ENCODE measurements around the gene CORIN.

DNA sequence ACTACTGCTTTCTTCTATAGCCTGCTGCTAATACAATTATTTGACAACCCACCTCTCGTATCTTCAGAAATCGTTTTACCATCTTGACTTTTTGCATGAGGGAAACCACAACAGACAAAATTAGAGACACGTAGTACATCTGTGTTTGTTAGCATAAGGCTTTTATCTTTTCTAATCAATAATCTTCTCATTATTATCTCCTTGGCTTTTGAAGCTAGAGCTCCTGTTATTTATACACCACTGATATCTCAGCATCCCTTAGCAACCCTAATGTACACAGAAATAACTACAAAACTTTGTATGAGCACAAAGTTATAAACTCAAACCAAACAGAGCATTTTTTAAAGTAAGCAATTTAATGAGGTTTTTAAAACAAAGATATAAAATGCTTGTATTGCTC, 39.7 kb downstream of the CORIN start:
- TF ChIP-seq SREBF2 (IDR thresholded peaks at IDR 0.05) (no peak), EP300 (IDR thresholded peaks at IDR 0.05) (no peak), RFX5 (IDR thresholded peaks at IDR 0.05) (no peak)
